ENCODE data around the gene PUS1. TPM values are rescaled to one million over a fixed set of nuclear protein-coding genes. Genes with fewer than 3 reads are reported as not detected.

PUS1 gene
- total RNA-seq, 1 donor from 2014 or later, result 28.1 TPM

DNA sequence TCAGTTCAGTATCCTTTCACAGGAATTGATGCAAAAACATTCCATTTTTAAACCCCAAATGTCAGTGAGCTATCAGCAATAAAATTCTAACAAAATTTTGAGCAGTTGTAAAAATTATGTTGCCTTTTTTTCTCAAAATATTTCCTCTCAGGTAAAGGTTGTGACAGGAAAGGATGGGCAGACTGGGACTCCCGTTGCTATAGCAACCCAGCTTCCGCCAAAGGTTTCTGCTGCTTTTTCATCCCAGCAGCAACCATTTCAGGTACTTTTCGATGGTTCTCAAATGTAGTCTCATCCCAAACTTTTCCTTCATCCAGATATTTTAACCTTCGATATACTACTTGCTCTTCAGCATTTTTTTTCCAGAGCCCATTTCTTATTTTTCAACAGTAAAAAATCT lies 34.3 kb downstream of the PUS1 start:
- no peaks in the 10 kb centered on the region for H3K27me3 Mint-ChIP-seq (ENCODE audit: unreplicated experiment)
- H3K4me3 Mint-ChIP-seq (ENCODE audit: unreplicated experiment), result no peak overlapping the region
- H3K9me3 Mint-ChIP-seq (ENCODE audit: unreplicated experiment), result peaks cover 3% of the 10 kb centered on the region
- H3K4me1 Mint-ChIP-seq (ENCODE audit: low read depth, unreplicated experiment), result peaks cover 22% of the 10 kb centered on the region
- TF ChIP-seq, protein P1, sequence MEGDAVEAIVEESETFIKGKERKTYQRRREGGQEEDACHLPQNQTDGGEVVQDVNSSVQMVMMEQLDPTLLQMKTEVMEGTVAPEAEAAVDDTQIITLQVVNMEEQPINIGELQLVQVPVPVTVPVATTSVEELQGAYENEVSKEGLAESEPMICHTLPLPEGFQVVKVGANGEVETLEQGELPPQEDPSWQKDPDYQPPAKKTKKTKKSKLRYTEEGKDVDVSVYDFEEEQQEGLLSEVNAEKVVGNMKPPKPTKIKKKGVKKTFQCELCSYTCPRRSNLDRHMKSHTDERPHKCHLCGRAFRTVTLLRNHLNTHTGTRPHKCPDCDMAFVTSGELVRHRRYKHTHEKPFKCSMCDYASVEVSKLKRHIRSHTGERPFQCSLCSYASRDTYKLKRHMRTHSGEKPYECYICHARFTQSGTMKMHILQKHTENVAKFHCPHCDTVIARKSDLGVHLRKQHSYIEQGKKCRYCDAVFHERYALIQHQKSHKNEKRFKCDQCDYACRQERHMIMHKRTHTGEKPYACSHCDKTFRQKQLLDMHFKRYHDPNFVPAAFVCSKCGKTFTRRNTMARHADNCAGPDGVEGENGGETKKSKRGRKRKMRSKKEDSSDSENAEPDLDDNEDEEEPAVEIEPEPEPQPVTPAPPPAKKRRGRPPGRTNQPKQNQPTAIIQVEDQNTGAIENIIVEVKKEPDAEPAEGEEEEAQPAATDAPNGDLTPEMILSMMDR (IDR thresholded peaks at IDR 0.05; ENCODE audit: partially characterized antibody, unreplicated experiment), result no peak
- DNase-seq, result no peak
- H3K36me3 Mint-ChIP-seq (ENCODE audit: unreplicated experiment), result peaks cover 5% of the 10 kb centered on the region
- H3K27ac Mint-ChIP-seq (ENCODE audit: unreplicated experiment), result no peak overlapping the region

DNA sequence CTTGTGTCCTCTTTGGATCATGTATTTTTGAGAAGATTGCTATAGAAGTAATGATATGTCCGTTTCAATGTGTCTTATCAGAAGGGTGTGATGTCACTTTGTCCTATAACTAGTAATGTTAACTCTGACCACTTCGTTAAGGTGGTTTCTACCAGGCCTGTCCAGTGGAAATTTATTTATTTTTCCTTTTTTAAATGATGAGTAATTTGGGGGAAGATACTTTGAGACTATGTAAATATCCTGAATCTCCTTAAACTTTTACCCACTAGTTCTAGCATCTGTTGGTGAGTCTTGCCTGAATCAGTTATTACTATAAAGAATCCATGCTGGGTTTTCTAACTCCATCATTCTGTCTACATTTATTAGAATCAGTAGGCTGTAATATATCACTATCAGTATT lies 36.0 kb downstream of the PUS1 start:
- peaks cover 2% of the 10 kb centered on the region for H3K9me3 Mint-ChIP-seq (ENCODE audit: unreplicated experiment)
- no peaks in the 10 kb centered on the region for H3K27me3 Mint-ChIP-seq (ENCODE audit: unreplicated experiment)
- TF ChIP-seq, protein P1 (IDR thresholded peaks at IDR 0.05; ENCODE audit: partially characterized antibody, unreplicated experiment), result no peak
- no peak overlapping the region for H3K27ac Mint-ChIP-seq (ENCODE audit: unreplicated experiment)
- H3K4me3 Mint-ChIP-seq (ENCODE audit: unreplicated experiment), result no peak overlapping the region
- no peak for DNase-seq
- peaks cover 11% of the 10 kb centered on the region for H3K4me1 Mint-ChIP-seq (ENCODE audit: low read depth, unreplicated experiment)
- peaks cover 5% of the 10 kb centered on the region for H3K36me3 Mint-ChIP-seq (ENCODE audit: unreplicated experiment)

DNA sequence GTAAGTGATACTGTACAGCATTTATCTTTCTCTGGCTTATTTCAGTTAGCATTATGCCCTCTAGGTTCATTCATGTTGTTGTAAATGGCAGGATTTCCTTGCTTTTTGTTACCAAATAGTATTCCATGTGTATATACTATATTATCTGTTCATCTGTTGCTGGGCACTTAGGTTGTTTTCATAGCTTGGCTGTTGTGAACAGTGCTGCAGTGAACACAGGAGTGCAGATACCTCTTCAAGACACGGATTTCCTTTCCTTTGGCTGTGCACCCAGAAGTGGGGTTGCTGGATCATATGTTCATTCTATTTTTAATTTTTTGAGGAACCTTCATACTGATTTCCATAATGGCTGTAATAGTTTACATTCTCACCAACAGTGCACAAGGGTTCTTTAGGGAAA lies 42.1 kb downstream of the PUS1 start:
- Mint-ChIP-seq H3K4me3 (ENCODE audit: unreplicated experiment) (no peak overlapping the region), H3K36me3 (ENCODE audit: unreplicated experiment) (no peaks in the 10 kb centered on the region), H3K9me3 (ENCODE audit: unreplicated experiment) (peaks cover 3% of the 10 kb centered on the region), H3K27me3 (ENCODE audit: unreplicated experiment) (no peaks in the 10 kb centered on the region), H3K27ac (ENCODE audit: unreplicated experiment) (no peak overlapping the region), H3K4me1 (ENCODE audit: low read depth, unreplicated experiment) (peaks cover 12% of the 10 kb centered on the region)
- DNase-seq, result no peak
- TF ChIP-seq, protein P1 (IDR thresholded peaks at IDR 0.05; ENCODE audit: partially characterized antibody, unreplicated experiment), result no peak

DNA sequence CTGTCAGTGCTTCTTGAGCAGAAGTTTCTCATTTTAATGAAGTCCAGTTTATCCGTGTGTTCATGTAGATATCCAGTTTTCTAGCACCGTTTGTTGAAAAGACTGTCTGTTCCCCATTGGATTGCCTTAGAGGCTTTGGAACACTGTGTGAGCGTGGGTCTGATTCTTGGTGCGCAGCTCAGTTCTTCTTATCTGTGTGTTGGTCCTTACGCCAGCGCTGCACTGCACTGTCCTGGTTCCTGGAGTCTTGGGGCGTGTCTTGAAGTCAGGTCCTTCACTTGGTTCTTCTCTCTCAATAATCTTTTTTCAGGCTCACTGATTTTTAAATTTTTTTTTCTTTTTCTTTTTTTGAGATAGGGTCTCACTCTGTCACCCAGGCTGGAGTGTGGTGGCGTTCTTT lies 46.2 kb downstream of the PUS1 start:
- no peak overlapping the region for H3K27ac Mint-ChIP-seq (ENCODE audit: unreplicated experiment)
- no peaks in the 10 kb centered on the region for H3K36me3 Mint-ChIP-seq (ENCODE audit: unreplicated experiment)

DNA sequence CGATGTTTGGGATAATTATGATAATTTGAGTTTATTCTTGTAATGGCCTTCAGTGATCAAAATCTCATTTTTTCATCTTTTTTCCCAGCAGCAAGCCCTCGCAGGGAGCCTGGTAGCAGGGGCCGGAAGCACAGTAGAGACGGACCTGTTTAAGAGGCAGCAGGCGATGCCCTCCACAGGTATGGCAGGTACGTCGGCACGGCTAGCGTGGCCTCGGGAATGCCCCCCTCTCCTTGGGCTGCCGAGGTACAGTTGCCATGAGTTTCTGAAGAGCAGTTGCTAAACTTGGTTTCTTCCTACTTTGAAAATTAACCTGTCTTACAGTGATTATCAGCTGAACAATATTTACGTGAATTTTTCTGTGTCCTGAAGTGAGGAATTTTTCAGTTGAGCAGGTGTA lies 50.5 kb downstream of the PUS1 start:
- H3K4me3 Mint-ChIP-seq (ENCODE audit: unreplicated experiment), result no peak overlapping the region
- no peak for DNase-seq
- no peak overlapping the region for H3K27ac Mint-ChIP-seq (ENCODE audit: unreplicated experiment)
- no peaks in the 10 kb centered on the region for H3K27me3 Mint-ChIP-seq (ENCODE audit: unreplicated experiment)
- no peaks in the 10 kb centered on the region for H3K36me3 Mint-ChIP-seq (ENCODE audit: unreplicated experiment)
- peaks cover 1% of the 10 kb centered on the region for H3K9me3 Mint-ChIP-seq (ENCODE audit: unreplicated experiment)
- TF ChIP-seq, protein P1 (IDR thresholded peaks at IDR 0.05; ENCODE audit: partially characterized antibody, unreplicated experiment), result no peak
- H3K4me1 Mint-ChIP-seq (ENCODE audit: low read depth, unreplicated experiment), result peaks cover 5% of the 10 kb centered on the region

More for the DNA sequence above, 46.2 kb downstream of the PUS1 start:
- no peak for DNase-seq
- TF ChIP-seq, protein P1 (IDR thresholded peaks at IDR 0.05; ENCODE audit: partially characterized antibody, unreplicated experiment), result no peak
- Mint-ChIP-seq H3K4me3 (ENCODE audit: unreplicated experiment) (no peak overlapping the region), H3K4me1 (ENCODE audit: low read depth, unreplicated experiment) (peaks cover 15% of the 10 kb centered on the region), H3K27me3 (ENCODE audit: unreplicated experiment) (no peaks in the 10 kb centered on the region), H3K9me3 (ENCODE audit: unreplicated experiment) (peaks cover 1% of the 10 kb centered on the region)
